NOMO-1 (cell line): Measurements from ENCODE around the gene TPPP.

Source experiments
- DNase-seq, 2 experiments: peaks; one replicate each; lab custom pipeline; 2025; ENCODE audit not compliant: unreplicated experiment in 2 of 2; lab: John Stamatoyannopoulos, UW

The TPPP gene

GRCh38 chr5:647727-648126 is 45.4 kb downstream of the TPPP start:
- DNase-seq, result no peak

- no peak for DNase-seq
These were observed 45.8 kb downstream of the TPPP start for GRCh38 chr5:647311-647710.

DNA sequence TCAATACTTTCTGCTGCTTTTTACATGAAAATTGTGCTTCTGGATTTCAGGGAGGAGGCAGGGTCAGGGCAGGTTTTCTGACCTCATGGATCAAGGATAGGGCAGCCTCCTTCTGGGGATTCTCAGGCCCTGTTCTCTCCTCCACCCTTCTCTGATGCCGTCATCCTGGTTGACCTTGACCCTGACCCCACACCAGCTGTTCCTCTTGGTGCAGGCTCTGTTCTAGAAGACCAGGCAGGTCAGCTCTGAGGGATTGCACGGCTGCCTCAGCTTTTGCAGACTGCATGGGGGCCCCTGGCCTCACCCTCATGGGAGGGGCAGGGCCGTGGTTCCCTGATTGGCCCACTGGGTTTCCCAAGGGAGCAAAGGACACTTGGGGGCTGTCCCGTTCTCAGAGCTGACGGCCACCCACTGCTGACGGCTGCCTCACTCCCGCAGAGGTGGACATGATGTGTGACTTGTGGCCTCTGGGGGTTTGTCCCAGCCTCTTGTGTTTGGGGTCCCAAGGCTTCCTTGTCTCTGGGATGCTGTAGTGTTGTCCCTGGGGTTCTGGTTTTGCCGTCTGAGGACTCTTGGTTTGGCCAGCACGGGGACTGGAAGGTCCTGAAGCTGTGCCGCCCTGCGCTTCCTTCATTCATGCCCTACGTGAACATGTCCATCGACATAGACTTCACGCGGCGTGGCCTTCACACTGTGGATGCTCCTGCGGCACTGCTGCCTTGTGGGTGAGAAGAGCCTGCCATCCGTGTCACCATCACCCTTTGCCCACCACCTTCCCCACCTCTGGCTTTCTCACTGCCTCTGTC is 46.6 kb downstream of the TPPP start:
- no peak for DNase-seq

DNA sequence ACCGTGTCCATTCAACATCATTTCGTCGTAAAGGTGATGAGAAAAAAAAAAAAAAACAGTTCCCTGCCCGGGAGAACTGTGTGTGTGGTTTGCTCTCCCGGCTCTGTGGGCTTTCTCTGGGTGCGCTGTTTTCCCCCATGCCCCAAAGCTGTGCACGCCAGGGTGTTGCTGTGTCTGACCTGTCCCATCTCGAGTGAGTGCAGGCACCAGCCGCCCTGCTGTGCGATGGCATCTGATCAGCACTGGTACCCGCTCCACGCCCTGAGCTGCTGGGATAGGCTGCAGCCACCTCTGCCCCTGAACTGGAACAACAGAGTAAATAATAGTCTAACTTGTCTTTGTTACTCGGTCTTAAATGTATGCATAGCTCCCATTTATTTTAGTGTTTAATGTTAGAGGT is 47.7 kb downstream of the TPPP start:
- no peak for DNase-seq

- DNase-seq, result no peak
These were observed 48.2 kb downstream of the TPPP start for GRCh38 chr5:644971-645370.

DNA sequence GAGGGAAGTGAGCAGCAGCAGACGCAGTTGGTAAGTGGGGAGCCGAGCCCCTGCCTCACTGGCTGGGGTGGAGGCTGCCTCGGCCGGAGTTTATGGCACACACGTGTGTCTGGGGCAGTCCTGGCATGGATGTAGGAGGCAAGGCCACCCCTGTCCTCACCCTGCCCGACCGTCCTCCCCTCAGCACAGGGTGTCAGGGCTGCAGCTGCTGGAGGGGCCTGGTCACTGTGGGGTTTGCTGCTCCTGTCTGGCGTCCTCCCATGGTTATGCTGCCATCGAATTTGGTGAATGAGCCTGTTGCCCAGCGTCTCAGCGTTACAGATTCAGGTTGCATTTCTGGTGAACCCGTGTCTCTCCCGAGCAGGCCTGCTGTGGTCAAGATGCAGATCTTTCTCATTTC is 48.6 kb downstream of the TPPP start:
- DNase-seq, result no peak

GRCh38 chr5:643811-644271 is 49.3 kb downstream of the TPPP start:
- DNase-seq, result no peak

DNA sequence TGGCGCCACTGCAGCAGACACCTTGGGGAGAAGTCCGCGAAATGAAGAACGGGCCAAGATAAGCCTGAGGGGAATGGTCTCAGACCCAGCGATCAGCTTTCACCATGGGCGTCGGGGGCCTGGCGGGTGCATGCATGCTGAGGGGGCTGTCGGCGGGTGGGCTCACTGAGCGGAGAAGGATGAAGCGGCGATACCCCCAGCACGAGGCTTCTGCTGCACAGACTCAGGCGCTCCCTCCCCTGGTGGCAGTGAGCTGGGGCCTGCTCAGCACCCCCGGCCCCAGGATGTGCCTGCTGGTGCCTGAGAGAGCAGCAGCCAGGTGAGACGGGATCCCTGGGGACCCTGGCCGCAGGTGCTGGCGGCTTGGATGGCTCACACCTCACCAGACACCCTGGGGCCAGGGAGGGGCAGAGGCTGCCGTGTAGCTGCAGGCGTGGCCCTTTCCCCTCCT is 49.8 kb downstream of the TPPP start:
- DNase-seq, result no peak

GRCh38 chr5:642481-642880 is 50.7 kb downstream of the TPPP start:
- DNase-seq, result no peak

GRCh38 chr5:641331-641765 is 51.8 kb downstream of the TPPP start:
- no peak for DNase-seq

GRCh38 chr5:640461-641330 is 52.5 kb downstream of the TPPP start:
- no peak for DNase-seq

DNA sequence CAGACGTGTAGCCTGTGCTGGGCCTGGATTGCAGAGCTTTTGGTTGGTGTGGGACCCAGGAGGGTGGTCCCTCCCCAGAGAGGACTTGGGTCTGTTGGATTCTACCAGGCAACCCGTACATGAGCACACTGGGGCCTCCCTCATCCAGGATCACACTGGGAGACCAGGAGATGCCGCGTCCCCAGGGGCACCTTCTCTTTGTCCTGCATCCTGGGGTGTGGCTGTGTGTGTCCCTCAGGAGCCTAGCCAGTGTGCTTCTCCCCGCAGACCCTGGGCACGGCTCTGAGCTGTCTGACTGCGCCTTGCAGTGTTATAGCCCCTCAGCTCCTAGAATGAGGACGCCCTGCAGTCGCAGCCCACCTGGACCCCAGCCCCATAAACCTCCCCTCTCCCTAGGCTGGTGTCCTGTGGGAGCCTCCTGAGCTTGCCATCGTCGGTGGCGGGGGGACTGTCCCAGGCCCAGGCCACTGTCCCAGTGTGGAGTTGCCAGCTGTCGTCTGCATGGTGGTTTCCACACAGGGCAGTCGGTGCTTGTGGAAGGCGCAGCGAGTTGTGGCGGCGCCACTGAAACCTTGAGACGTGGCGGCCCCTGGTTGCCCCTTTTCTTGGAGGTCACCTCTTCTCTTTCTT is 53.5 kb downstream of the TPPP start:
- DNase-seq, result no peak

GRCh38 chr5:639253-639530 is 54.0 kb downstream of the TPPP start:
- DNase-seq, result no peak

DNA sequence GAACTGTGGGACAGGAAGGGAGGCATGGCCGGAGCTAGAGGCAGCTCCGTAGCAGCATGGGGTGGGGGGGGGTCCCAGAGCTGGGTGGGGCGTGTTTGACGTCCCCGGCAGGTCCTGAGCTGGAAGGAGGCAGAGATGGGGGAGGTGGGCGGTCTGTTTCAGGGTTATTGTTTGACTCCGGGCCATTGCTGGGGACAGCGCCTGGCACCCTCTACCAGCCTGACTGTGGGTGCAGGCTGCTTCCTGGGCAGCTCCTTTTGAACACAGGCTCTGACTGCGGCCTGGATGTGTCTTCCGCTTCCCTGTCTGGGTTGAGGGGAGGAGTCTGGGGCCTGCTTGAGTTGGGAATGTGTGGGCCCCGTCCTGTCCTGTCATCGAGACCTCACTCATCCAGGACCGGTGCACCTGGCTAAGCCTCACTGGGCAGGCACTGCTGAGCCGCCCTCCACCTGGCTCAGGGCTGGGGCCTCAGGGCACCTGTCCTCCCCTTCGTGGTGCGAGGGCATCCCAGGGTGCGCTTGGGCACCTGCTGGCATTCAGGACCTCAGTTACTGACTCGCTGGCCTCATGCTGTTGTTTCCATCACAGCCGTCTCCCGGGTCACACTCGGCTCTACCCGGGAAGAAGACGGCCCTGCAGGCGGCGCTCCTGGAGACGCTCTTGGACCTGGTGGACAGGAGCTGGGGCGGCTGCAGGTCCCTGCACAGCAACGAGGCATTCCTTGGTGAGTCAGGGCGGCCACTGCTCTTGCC is 54.5 kb downstream of the TPPP start:
- no peak for DNase-seq

GRCh38 chr5:637581-638450 is 55.3 kb downstream of the TPPP start:
- DNase-seq, result no peak

- no peak for DNase-seq
These were observed 56.2 kb downstream of the TPPP start for GRCh38 chr5:636951-637350.

DNA sequence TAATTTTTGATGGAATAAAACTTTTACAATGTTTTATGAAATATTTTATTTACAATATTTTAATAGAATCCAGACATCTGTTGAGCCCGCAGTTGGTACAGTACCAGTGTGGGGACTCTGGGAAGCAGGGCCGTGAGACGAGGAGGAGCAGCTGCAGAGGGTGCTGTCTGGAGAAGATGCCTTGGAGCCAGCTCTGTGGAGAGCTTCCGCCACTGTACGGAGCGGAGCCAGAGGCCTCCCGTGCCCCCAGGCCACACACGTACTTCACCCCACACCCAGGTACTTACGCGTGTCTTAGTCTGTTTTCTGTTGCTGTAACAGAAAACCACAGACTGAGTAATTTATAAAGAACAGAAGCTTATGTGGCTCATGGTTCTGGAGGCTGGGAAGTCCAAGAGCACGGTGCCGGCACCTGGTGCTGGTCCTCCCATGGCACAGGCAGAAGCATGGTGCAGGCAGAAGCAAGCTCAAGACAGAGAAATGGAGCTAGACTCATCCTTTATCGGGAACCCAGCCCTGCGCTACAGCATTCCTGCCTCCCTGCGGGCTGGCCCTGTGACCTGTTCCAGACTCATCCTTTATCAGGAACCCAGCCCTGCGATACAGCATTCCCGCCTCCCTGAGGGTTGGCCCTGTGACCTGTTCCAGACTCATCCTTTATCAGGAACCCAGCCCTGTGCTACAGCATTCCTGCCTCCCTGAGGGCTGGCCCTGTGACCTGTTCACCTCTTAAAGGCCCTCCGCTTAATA is 57.7 kb downstream of the TPPP start:
- DNase-seq, result no peak

GRCh38 chr5:634191-634590 is 59.0 kb downstream of the TPPP start:
- no peak for DNase-seq

DNA sequence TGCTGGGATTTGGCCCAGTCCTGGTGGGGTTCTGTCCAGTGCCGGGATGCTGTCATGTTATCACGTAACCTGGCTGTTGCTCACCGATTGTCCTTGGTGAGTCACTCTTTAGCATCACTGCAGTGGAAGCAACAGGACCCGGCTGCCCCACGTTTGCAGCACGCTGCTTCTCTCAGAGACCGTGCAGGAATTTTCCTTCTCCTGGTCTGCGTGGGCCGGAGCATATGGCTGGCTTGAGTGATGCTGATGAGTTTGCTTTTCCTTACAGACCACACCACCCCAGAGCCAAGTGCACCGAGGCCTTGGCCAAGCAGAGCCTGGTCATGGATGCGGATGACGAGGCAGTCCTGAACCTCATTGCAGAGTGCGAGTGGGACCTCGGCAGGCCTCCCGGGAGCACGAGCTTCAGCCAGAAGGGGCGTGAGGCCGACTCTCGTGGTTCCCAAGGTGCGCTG is 59.6 kb downstream of the TPPP start:
- DNase-seq, result no peak
